Fibroblast of lung (primary cell): ENCODE results near the gene SPAG8.

Source experiments
- EZH2 ChIP-seq: IDR thresholded peaks from 2 replicates; pipeline ENCODE4 v1.5.1; 2012; ENCODE audit warnings: low read length, control low read depth, mild to moderate bottlenecking; ENCODE audit errors: missing control alignments
- TF ChIP-seq, protein P1 (sequence below), 2 donors: IDR thresholded peaks in 1 of 2; conservative IDR thresholded peaks in 1 of 2; 1 replicate in 1 of 2; 2 replicates in 1 of 2; pipeline ENCODE4 v1.5.1; 2011 to 2012; ENCODE audit warnings: low read length in 2 of 2, control low read depth in 1 of 2, inconsistent platforms in 1 of 2, low read depth in 1 of 2, mild to moderate bottlenecking in 1 of 2

DNA sequence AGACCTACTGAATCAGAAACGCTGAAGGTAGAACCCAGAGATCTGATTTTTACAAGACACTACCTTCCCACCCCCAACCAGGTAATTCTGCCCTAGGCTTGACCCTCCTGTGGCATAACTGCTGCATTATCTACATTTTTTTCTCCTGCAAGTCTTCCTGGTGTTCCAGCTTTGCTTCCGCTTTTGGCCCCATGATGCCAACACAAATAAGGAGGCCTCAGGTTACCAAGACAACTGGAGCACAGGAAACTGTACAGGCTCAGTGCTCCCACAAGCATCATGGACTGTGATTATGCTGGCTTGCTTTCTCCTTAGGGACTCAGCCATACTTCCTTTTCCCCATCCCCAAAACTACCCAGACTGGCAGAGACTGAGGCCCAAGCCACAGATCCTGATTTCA lies 51.4 kb downstream of the SPAG8 start:
- TF ChIP-seq, protein P1, sequence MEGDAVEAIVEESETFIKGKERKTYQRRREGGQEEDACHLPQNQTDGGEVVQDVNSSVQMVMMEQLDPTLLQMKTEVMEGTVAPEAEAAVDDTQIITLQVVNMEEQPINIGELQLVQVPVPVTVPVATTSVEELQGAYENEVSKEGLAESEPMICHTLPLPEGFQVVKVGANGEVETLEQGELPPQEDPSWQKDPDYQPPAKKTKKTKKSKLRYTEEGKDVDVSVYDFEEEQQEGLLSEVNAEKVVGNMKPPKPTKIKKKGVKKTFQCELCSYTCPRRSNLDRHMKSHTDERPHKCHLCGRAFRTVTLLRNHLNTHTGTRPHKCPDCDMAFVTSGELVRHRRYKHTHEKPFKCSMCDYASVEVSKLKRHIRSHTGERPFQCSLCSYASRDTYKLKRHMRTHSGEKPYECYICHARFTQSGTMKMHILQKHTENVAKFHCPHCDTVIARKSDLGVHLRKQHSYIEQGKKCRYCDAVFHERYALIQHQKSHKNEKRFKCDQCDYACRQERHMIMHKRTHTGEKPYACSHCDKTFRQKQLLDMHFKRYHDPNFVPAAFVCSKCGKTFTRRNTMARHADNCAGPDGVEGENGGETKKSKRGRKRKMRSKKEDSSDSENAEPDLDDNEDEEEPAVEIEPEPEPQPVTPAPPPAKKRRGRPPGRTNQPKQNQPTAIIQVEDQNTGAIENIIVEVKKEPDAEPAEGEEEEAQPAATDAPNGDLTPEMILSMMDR (conservative IDR thresholded peaks at IDR 0.05 in 1 of 2, IDR thresholded peaks at IDR 0.05 in 1 of 2; ENCODE audit: low read depth in 1 of 2, low read length in 2 of 2), result no peak
- TF ChIP-seq EZH2, result no peak
